Small intestine (tissue), 7 donors: ENCODE results near the gene MEN1. TPM values are rescaled to one million over a fixed set of nuclear protein-coding genes. Genes with fewer than 3 reads are reported as not detected.

Experiments used
- DNase-seq, 2 donors: peaks; one replicate each; pipeline versions ENCODE4 v3.0.0 to v3.0.0-alpha.2; 2013
- FAIRE-seq: peaks from 2 replicates; lab custom pipeline; 2012; peaks lifted over from hg19 to GRCh38; lab: Jason Lieb, UNC
- H3K27ac ChIP-seq, 3 donors: one replicate each; pipeline ENCODE4 v1.5.1; 2013; ENCODE audit warnings: low read length in 2 of 3, mild to moderate bottlenecking in 2 of 3, control low read depth in 1 of 3, inconsistent platforms in 1 of 3, low read depth in 1 of 3, moderate library complexity in 1 of 3
- H3K27me3 ChIP-seq, 3 donors: one replicate each; pipeline ENCODE4 v1.6.1; 2013; ENCODE audit warnings: low read length in 3 of 3, inconsistent platforms in 1 of 3; ENCODE audit not compliant: control insufficient read depth in 3 of 3, insufficient read depth in 3 of 3
- H3K36me3 ChIP-seq, 3 donors: one replicate each; pipeline ENCODE4 v1.6.1; 2013; ENCODE audit warnings: low read length in 3 of 3, inconsistent platforms in 1 of 3, low read depth in 1 of 3, mild to moderate bottlenecking in 1 of 3, moderate library complexity in 1 of 3; ENCODE audit not compliant: control insufficient read depth in 3 of 3, insufficient read depth in 2 of 3
- H3K4me1 ChIP-seq, 3 donors: one replicate each; pipeline ENCODE4 v1.6.1; 2013; ENCODE audit warnings: low read length in 2 of 3, inconsistent platforms in 1 of 3, low read depth in 1 of 3, mild to moderate bottlenecking in 1 of 3, moderate library complexity in 1 of 3; ENCODE audit not compliant: control insufficient read depth in 3 of 3, insufficient read depth in 2 of 3
- H3K4me3 ChIP-seq, 3 donors: one replicate each; pipeline ENCODE4 v1.5.1; 2013; ENCODE audit warnings: low read length in 3 of 3, control low read depth in 1 of 3, inconsistent platforms in 1 of 3, low read depth in 1 of 3, mild to moderate bottlenecking in 1 of 3, moderate library complexity in 1 of 3
- H3K9me3 ChIP-seq, 2 donors: one replicate each; pipeline ENCODE4 v1.6.1; 2013; ENCODE audit warnings: low read depth in 1 of 2, low read length in 1 of 2; ENCODE audit not compliant: control insufficient read depth in 2 of 2, insufficient read depth in 1 of 2
- WGBS, 3 donors: extraction: QIAGEN DNeasy Blood & Tissue Kit; methylation state at CpG; one replicate each; pipeline ENCODE4 v1.1.7; 2013; 5-methylcytosine and 5-hydroxymethylcytosine counted together
- polyA plus RNA-seq, 4 donors: library from polyadenylated mRNA; stranded (reverse) in 3 of 4; unstranded in 1 of 4; fragments of 200-250 nt in 3 of 4; fragments of 120-200 nt in 1 of 4; gene quantifications; one replicate each; pipeline versions ENCODE4 v1.2.1 to v1.2.3, GENCODE V29; 2013
- donor health status: healthy with polysubstance abuse.
- donor health status: control.
- donor health status: control.
- donor health status: Bipolar disorder and iron deficiency.
- donor health status: healthy.

MEN1 gene
- polyA plus RNA-seq, 4 donors: 17.6 to 28.3 (median 25.2) TPM

- Histone ChIP-seq H3K27ac (peak overlapping the region; percentile 39 to 73 (median 63)), H3K9me3 (no peaks in the 10 kb centered on the region), H3K27me3 (no peaks in the 10 kb centered on the region), H3K4me3 (peak overlapping the region in 2 of 3 donors; percentile 62 to 65), H3K36me3 (peaks cover 2 to 38% (median 4%) of the 10 kb centered on the region in 3 donors), H3K4me1 (peaks cover 0 to 42% (median 3%) of the 10 kb centered on the region in 3 donors)
- 20 to 60% (median 45%) methylated on average over 16 to 19 of the region's 19 CpGs for WGBS, 3 donors
- FAIRE-seq (no peak), DNase-seq (peak; percentile 71 to 91)
Observed at GRCh38 chr11:64842851-64843685, 32.7 kb upstream of the MEN1 start.

- H3K27me3 ChIP-seq: no peaks in the 10 kb centered on the region
- H3K27ac ChIP-seq: peak overlapping the region in 2 of 3 donors; percentile 63 to 73
- no peak for FAIRE-seq
- H3K4me3 ChIP-seq: peak overlapping the region in 1 of 3 donors; percentile 65
- peaks cover 0 to 35% (median 2%) of the 10 kb centered on the region in 3 donors for H3K4me1 ChIP-seq
- DNase-seq: no peak
- H3K36me3 ChIP-seq: peaks cover 2 to 45% (median 4%) of the 10 kb centered on the region in 3 donors
- 58 to 77% (median 69%) methylated on average over 6 of the region's 6 CpGs for WGBS, 3 donors
- H3K9me3 ChIP-seq: no peaks in the 10 kb centered on the region
Observed at GRCh38 chr11:64842366-64842759, 32.0 kb upstream of the MEN1 start.

GRCh38 chr11:64841592-64842365 is 31.4 kb upstream of the MEN1 start:
- Histone ChIP-seq H3K4me1 (peaks cover 0 to 30% (median 0%) of the 10 kb centered on the region in 3 donors), H3K27me3 (no peaks in the 10 kb centered on the region), H3K27ac (no peak overlapping the region), H3K9me3 (no peaks in the 10 kb centered on the region), H3K4me3 (no peak overlapping the region), H3K36me3 (peaks cover 2 to 51% (median 4%) of the 10 kb centered on the region in 3 donors)
- 85 to 86% (median 85%) methylated on average over 15 of the region's 15 CpGs for WGBS, 3 donors
- DNase-seq: no peak
- FAIRE-seq: no peak

- no peak for DNase-seq
- WGBS, 3 donors: 86 to 89% (median 89%) methylated on average over 23 to 24 of the region's 24 CpGs
Observed at GRCh38 chr11:64839887-64840782, 29.8 kb upstream of the MEN1 start.

GRCh38 chr11:64839335-64839734 is 29.0 kb upstream of the MEN1 start:
- peaks cover 0 to 25% (median 0%) of the 10 kb centered on the region in 3 donors for H3K4me1 ChIP-seq
- peaks cover 2 to 73% (median 14%) of the 10 kb centered on the region in 3 donors for H3K36me3 ChIP-seq
- H3K4me3 ChIP-seq: no peak overlapping the region
- 81 to 88% (median 85%) methylated on average over 13 of the region's 13 CpGs for WGBS, 3 donors
- H3K9me3 ChIP-seq: no peaks in the 10 kb centered on the region
- FAIRE-seq (no peak), DNase-seq (no peak)
- no peak overlapping the region for H3K27ac ChIP-seq
- H3K27me3 ChIP-seq: no peaks in the 10 kb centered on the region

More at GRCh38 chr11:64839887-64840782, 29.8 kb upstream of the MEN1 start:
- Histone ChIP-seq H3K4me3 (no peak overlapping the region), H3K36me3 (peaks cover 2 to 65% (median 10%) of the 10 kb centered on the region in 3 donors), H3K4me1 (peaks cover 0 to 27% (median 0%) of the 10 kb centered on the region in 3 donors), H3K27ac (no peak overlapping the region), H3K27me3 (no peaks in the 10 kb centered on the region), H3K9me3 (no peaks in the 10 kb centered on the region)
- no peak for FAIRE-seq

- FAIRE-seq (no peak), DNase-seq (no peak)
- 92 to 95% (median 93%) methylated on average over 26 to 28 of the region's 28 CpGs for WGBS, 3 donors
- no peak overlapping the region for H3K4me3 ChIP-seq
- H3K4me1 ChIP-seq: peaks cover 0 to 21% (median 0%) of the 10 kb centered on the region in 3 donors
- peaks cover 2 to 79% (median 17%) of the 10 kb centered on the region in 3 donors for H3K36me3 ChIP-seq
- H3K9me3 ChIP-seq: no peaks in the 10 kb centered on the region
- H3K27ac ChIP-seq: no peak overlapping the region
- no peaks in the 10 kb centered on the region for H3K27me3 ChIP-seq
Observed at GRCh38 chr11:64838600-64839334, 28.4 kb upstream of the MEN1 start.

- 80 to 88% (median 83%) methylated on average over 9 to 10 of the region's 10 CpGs for WGBS, 3 donors
- H3K36me3 ChIP-seq: peaks cover 2 to 88% (median 22%) of the 10 kb centered on the region in 3 donors
- FAIRE-seq: no peak
- DNase-seq: no peak
- no peak overlapping the region for H3K27ac ChIP-seq
- H3K9me3 ChIP-seq: no peaks in the 10 kb centered on the region
- H3K4me1 ChIP-seq: peaks cover 0 to 13% (median 0%) of the 10 kb centered on the region in 3 donors
- H3K4me3 ChIP-seq: no peak overlapping the region
- no peaks in the 10 kb centered on the region for H3K27me3 ChIP-seq
Observed at GRCh38 chr11:64837887-64838351, 27.6 kb upstream of the MEN1 start.
